Fibroblast of lung (primary cell): ENCODE data around the gene BCAT1. TPM values are rescaled to one million over a fixed set of nuclear protein-coding genes. Genes with fewer than 3 reads are reported as not detected.
A peak's percentile ranks its signal among the peaks of the same experiment; 100 is the strongest.

Source experiments
- DNase-seq, 2 donors: peaks; one replicate each; pipeline versions ENCODE4 v3.0.0 to v3.0.0-alpha.2; 2010; ENCODE audit warnings: low read depth in 2 of 2
- H2AFZ ChIP-seq: 2 replicates; pipeline ENCODE4 v1.5.1; 2012; ENCODE audit warnings: low read length, control low read depth, inconsistent platforms
- H3K27ac ChIP-seq: 2 replicates; pipeline ENCODE4 v1.5.1; 2011; ENCODE audit warnings: low read length, control low read depth; ENCODE audit not compliant: insufficient read depth
- H3K27me3 ChIP-seq: 2 replicates; pipeline ENCODE4 v1.5.1; 2011; ENCODE audit warnings: mild to moderate bottlenecking, low read length; ENCODE audit not compliant: control insufficient read depth, insufficient read depth
- H3K36me3 ChIP-seq: 2 replicates; pipeline ENCODE4 v1.5.1; 2011; ENCODE audit warnings: low read length; ENCODE audit not compliant: control insufficient read depth, insufficient read depth
- H3K4me1 ChIP-seq: 2 replicates; pipeline ENCODE4 v1.5.1; 2011; ENCODE audit warnings: low read length; ENCODE audit not compliant: control insufficient read depth, insufficient read depth; ENCODE audit errors: extremely low read depth
- H3K4me2 ChIP-seq: 2 replicates; pipeline ENCODE4 v1.5.1; 2011; ENCODE audit warnings: low read length, control low read depth; ENCODE audit not compliant: insufficient read depth; ENCODE audit errors: extremely low read depth
- H3K4me3 ChIP-seq, 4 experiments: fragments of 200-600 bp in 1 of 4; sonication (generic) in 1 of 4; replicated peaks in 1 of 4; 2 replicates each; pipeline ENCODE4 v1.5.1; 2011 to 2016; ENCODE audit warnings: low read length in 4 of 4, low read depth in 3 of 4, mild to moderate bottlenecking in 3 of 4, control low read depth in 2 of 4, inconsistent platforms in 1 of 4, mixed read lengths in 1 of 4; ENCODE audit not compliant: insufficient read depth in 1 of 4; ENCODE audit errors: control extremely low read depth in 1 of 4
- H3K79me2 ChIP-seq: 2 replicates; pipeline ENCODE4 v1.5.1; 2012; ENCODE audit warnings: mild to moderate bottlenecking, low read length, inconsistent platforms; ENCODE audit not compliant: control insufficient read depth, insufficient read depth
- H3K9ac ChIP-seq: 2 replicates; pipeline ENCODE4 v1.5.1; 2011; ENCODE audit warnings: mild to moderate bottlenecking, low read length, control low read depth; ENCODE audit not compliant: insufficient read depth
- H3K9me3 ChIP-seq: 2 replicates; pipeline ENCODE4 v1.5.1; 2012; ENCODE audit warnings: low read depth, low read length; ENCODE audit not compliant: control insufficient read depth, insufficient read depth
- H4K20me1 ChIP-seq: 2 replicates; pipeline ENCODE4 v1.5.1; 2011; ENCODE audit warnings: low read length; ENCODE audit not compliant: control insufficient read depth, insufficient read depth; ENCODE audit errors: extremely low read depth
- EZH2 ChIP-seq: IDR thresholded peaks from 2 replicates; pipeline ENCODE4 v1.5.1; 2012; ENCODE audit warnings: low read length, control low read depth, mild to moderate bottlenecking; ENCODE audit errors: missing control alignments
- polyA plus RNA-seq, 2 donors: library from polyadenylated mRNA; depleted of rRNA in 1 of 2; stranded (reverse) in 1 of 2; unstranded in 1 of 2; fragments of >200 nt; gene quantifications; 2 replicates each; pipeline ENCODE4 v1.2.1, GENCODE V29; 2011 to 2012; ENCODE audit warnings: missing spikeins in 1 of 2
- total RNA-seq: library from RNA; depleted of rRNA; stranded (reverse); fragments of >200 nt; gene quantifications from 2 replicates; pipeline ENCODE4 v1.2.1, GENCODE V29; 2014
- TF ChIP-seq, protein P1 (sequence below), 2 donors: IDR thresholded peaks in 1 of 2; conservative IDR thresholded peaks in 1 of 2; 1 replicate in 1 of 2; 2 replicates in 1 of 2; pipeline ENCODE4 v1.5.1; 2011 to 2012; ENCODE audit warnings: low read length in 2 of 2, control low read depth in 1 of 2, inconsistent platforms in 1 of 2, low read depth in 1 of 2, mild to moderate bottlenecking in 1 of 2

BCAT1 gene
- total and polyA plus RNA-seq, 2 donors (not counting 1 experiment from before 2014, with no cell fraction given) = 27.8 to 162 TPM

- peak overlapping the region in 1 of 4 experiments; percentile 10 for H3K4me3 ChIP-seq
- TF ChIP-seq, protein P1, sequence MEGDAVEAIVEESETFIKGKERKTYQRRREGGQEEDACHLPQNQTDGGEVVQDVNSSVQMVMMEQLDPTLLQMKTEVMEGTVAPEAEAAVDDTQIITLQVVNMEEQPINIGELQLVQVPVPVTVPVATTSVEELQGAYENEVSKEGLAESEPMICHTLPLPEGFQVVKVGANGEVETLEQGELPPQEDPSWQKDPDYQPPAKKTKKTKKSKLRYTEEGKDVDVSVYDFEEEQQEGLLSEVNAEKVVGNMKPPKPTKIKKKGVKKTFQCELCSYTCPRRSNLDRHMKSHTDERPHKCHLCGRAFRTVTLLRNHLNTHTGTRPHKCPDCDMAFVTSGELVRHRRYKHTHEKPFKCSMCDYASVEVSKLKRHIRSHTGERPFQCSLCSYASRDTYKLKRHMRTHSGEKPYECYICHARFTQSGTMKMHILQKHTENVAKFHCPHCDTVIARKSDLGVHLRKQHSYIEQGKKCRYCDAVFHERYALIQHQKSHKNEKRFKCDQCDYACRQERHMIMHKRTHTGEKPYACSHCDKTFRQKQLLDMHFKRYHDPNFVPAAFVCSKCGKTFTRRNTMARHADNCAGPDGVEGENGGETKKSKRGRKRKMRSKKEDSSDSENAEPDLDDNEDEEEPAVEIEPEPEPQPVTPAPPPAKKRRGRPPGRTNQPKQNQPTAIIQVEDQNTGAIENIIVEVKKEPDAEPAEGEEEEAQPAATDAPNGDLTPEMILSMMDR (conservative IDR thresholded peaks at IDR 0.05 in 1 of 2, IDR thresholded peaks at IDR 0.05 in 1 of 2; ENCODE audit: low read depth in 1 of 2, low read length in 2 of 2) = no peak
- no peak for TF ChIP-seq EZH2
These were observed 153.1 kb downstream of the BCAT1 start for GRCh38 chr12:24795699-24796347.

DNA sequence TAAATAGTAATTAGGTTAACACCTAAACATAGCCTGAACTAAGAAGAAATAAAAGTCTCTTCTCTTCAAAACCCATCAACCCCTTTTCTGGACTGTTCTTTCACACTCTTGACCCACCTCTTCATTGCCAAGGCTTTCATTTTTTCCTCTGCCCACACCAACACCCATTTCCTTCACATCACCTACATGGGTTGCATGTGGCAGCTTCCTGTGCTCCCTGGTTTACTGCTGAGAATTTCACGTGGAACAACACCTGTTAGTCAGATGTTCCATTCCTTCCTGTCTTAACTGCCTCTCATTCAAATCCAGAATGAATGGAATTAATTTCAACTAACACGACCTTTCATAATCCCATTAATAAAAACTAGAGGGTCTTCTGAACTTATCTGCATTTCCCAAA is 157.3 kb downstream of the BCAT1 start:
- H3K4me1 ChIP-seq = no peaks in the 10 kb centered on the region
- H4K20me1 ChIP-seq = no peaks in the 10 kb centered on the region
- H3K36me3 ChIP-seq = no peaks in the 10 kb centered on the region
- H3K4me3 ChIP-seq = no peak overlapping the region
- TF ChIP-seq, protein P1 (conservative IDR thresholded peaks at IDR 0.05 in 1 of 2, IDR thresholded peaks at IDR 0.05 in 1 of 2; ENCODE audit: low read depth in 1 of 2, low read length in 2 of 2) = no peak
- TF ChIP-seq EZH2 = no peak
- no peak overlapping the region for H3K9ac ChIP-seq
- no peak overlapping the region for H2AFZ ChIP-seq
- H3K9me3 ChIP-seq = no peaks in the 10 kb centered on the region
- DNase-seq = no peak
- no peaks in the 10 kb centered on the region for H3K27me3 ChIP-seq
- no peaks in the 10 kb centered on the region for H3K79me2 ChIP-seq
- H3K4me2 ChIP-seq = no peak overlapping the region
- H3K27ac ChIP-seq = no peak overlapping the region

More at GRCh38 chr12:24795699-24796347, 153.1 kb downstream of the BCAT1 start:
- H3K9me3 ChIP-seq = no peaks in the 10 kb centered on the region
- peak overlapping the region; percentile 48 for H3K4me2 ChIP-seq
- no peaks in the 10 kb centered on the region for H4K20me1 ChIP-seq
- H3K27ac ChIP-seq = no peak overlapping the region
- peak in 1 of 2 donors; percentile 24 for DNase-seq
- H3K36me3 ChIP-seq = no peaks in the 10 kb centered on the region
- no peaks in the 10 kb centered on the region for H3K79me2 ChIP-seq
- no peaks in the 10 kb centered on the region for H3K4me1 ChIP-seq
- no peak overlapping the region for H3K9ac ChIP-seq
- no peaks in the 10 kb centered on the region for H3K27me3 ChIP-seq
- H2AFZ ChIP-seq = no peak overlapping the region

DNA sequence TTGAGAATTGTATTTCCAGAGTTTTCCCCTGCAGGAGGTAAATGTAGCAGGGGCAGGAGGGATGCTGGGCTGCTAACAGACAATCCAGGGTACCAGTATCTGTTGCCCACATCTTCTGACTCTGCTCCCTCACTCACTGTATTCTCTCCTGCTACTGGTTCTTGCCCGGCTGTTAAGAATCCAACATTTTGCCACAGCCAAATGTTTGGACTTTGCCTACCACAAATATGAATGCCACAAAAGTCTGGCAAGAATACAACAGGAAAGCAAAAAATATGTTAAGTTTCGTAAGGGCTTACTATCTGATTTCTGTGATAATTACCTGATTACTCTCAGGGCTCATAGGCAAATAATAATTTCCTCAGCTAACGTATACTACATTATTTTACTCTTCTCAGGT is 160.0 kb downstream of the BCAT1 start:
- Histone ChIP-seq H3K27ac (no peak overlapping the region), H3K4me2 (no peak overlapping the region), H4K20me1 (no peaks in the 10 kb centered on the region), H3K36me3 (no peaks in the 10 kb centered on the region), H3K4me3 (no peak overlapping the region), H3K27me3 (no peaks in the 10 kb centered on the region), H3K9ac (no peak overlapping the region), H2AFZ (no peak overlapping the region), H3K79me2 (no peaks in the 10 kb centered on the region), H3K4me1 (no peaks in the 10 kb centered on the region), H3K9me3 (no peaks in the 10 kb centered on the region)
- peak in 1 of 2 donors; percentile 45 for DNase-seq
- TF ChIP-seq, protein P1 (conservative IDR thresholded peaks at IDR 0.05 in 1 of 2, IDR thresholded peaks at IDR 0.05 in 1 of 2; ENCODE audit: low read depth in 1 of 2, low read length in 2 of 2) = no peak
- TF ChIP-seq EZH2 = no peak
